ENCODE data around the gene ANTKMT. TPM values are rescaled to one million over a fixed set of nuclear protein-coding genes. Genes with fewer than 3 reads are reported as not detected.

Gene ANTKMT
- total and polyA plus RNA-seq, 2 experiments from 2014 or later: 38.8 to 81.8 TPM

DNA sequence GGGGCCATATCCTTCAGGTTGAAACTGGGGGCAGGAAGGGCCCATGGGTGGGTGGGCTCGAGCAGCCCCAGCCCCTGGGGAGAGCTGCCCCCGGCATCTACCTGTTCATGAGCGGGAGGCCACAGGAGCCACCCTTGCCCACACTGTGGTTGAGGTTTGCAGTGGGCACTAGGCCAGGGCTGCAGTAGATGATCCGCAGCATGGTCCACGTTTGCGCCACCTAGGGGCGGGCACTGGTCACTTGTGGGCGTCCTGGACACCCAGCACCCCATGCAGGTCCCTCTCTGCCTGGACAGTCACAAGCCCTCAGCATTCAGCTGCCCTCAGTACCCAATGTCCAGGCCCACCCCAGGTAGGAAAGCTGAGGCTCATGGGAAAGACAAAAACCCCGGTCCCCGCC, 35.0 kb upstream of the ANTKMT start:
- H3K27me3 ChIP-seq: no peaks in the 10 kb centered on the region
- peaks cover 22% of the 10 kb centered on the region for H4K20me1 ChIP-seq (ENCODE audit: insufficient read depth, poor library complexity, severe bottlenecking)
- no peaks in the 10 kb centered on the region for H3K9me2 ChIP-seq (replicated peaks; ENCODE audit: insufficient read depth)
- TF ChIP-seq, protein P1, sequence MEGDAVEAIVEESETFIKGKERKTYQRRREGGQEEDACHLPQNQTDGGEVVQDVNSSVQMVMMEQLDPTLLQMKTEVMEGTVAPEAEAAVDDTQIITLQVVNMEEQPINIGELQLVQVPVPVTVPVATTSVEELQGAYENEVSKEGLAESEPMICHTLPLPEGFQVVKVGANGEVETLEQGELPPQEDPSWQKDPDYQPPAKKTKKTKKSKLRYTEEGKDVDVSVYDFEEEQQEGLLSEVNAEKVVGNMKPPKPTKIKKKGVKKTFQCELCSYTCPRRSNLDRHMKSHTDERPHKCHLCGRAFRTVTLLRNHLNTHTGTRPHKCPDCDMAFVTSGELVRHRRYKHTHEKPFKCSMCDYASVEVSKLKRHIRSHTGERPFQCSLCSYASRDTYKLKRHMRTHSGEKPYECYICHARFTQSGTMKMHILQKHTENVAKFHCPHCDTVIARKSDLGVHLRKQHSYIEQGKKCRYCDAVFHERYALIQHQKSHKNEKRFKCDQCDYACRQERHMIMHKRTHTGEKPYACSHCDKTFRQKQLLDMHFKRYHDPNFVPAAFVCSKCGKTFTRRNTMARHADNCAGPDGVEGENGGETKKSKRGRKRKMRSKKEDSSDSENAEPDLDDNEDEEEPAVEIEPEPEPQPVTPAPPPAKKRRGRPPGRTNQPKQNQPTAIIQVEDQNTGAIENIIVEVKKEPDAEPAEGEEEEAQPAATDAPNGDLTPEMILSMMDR (IDR thresholded peaks at IDR 0.05; ENCODE audit: poor library complexity): peak; percentile 25
- TF ChIP-seq EZH2phosphoT487 (IDR thresholded peaks at IDR 0.05; ENCODE audit: low read depth, severe bottlenecking, unreplicated experiment): no peak
- no peaks in the 10 kb centered on the region for H3K9me3 ChIP-seq (ENCODE audit: low read depth)
- WGBS (ENCODE audit: low lambda C conversion rate, missing lambda C conversion rate): 88% methylated on average over 8 of the region's 10 CpGs
- no peak overlapping the region for H3K4me2 ChIP-seq
- H3K4me1 ChIP-seq (ENCODE audit: insufficient read depth): peaks cover 33% of the 10 kb centered on the region
- H3K79me2 ChIP-seq: peaks cover 45% of the 10 kb centered on the region
- H2AFZ ChIP-seq: no peak overlapping the region
- DNase-seq (ENCODE audit: low spot score): peak; percentile 53
- no peaks in the 10 kb centered on the region for H3K36me3 ChIP-seq (replicated peaks; ENCODE audit: insufficient read depth, low read depth)
- no peak overlapping the region for H3K4me3 ChIP-seq
- no peak overlapping the region for H3K27ac ChIP-seq

DNA sequence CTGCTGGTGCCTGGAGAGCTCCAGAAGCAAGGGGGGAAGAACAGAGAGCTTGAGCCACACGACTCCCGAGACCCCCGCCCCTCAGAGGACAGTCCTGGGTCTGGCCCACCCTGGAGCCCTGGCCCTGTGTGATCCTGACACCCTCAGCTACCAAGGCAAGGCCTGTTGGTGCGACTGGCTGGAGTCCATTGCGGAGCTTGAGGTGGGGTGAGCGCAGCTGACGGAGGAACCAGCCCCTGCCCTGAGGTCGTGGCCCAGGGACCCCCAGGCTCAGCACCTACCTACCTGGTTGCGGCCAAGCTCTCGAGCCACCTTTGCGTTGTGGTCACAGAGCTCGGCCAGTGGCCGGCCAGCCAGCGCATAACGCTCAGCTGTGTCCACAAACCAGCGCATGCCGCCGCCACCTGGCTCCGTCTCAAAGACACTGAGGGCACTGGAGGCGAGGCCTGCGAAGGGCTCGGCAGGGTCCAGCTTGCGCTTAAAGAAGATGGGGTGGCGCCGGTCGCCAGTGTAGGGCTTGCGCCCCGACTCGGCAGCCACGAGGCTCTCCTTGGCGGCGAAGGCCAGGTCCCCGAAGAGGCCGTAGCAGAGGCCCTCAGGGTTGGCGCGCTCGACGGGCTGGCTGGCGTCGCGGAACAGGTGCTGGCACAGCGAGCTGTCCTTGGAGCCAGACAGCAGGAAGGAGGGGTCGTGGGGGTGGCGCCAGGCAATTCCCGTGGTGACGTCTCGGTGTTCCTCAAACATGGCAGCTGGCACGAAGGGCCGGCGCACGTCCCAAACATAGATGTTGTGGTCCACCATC, 34.3 kb upstream of the ANTKMT start:
- Histone ChIP-seq H3K27me3 (peaks cover 1% of the 10 kb centered on the region), H2AFZ (no peak overlapping the region), H3K9me2 (replicated peaks; ENCODE audit: insufficient read depth) (no peaks in the 10 kb centered on the region), H3K27ac (no peak overlapping the region), H4K20me1 (ENCODE audit: insufficient read depth, poor library complexity, severe bottlenecking) (peaks cover 15% of the 10 kb centered on the region), H3K9me3 (ENCODE audit: low read depth) (no peaks in the 10 kb centered on the region), H3K4me3 (no peak overlapping the region), H3K36me3 (replicated peaks; ENCODE audit: insufficient read depth, low read depth) (no peaks in the 10 kb centered on the region), H3K79me2 (peaks cover 38% of the 10 kb centered on the region), H3K4me2 (no peak overlapping the region), H3K4me1 (ENCODE audit: insufficient read depth) (peaks cover 26% of the 10 kb centered on the region)
- no peak for DNase-seq (ENCODE audit: low spot score)
- TF ChIP-seq EZH2 (IDR thresholded peaks at IDR 0.05; ENCODE audit: borderline replicate concordance): no peak
- TF ChIP-seq EZH2phosphoT487 (IDR thresholded peaks at IDR 0.05; ENCODE audit: low read depth, severe bottlenecking, unreplicated experiment): no peak
- TF ChIP-seq, protein P1 (IDR thresholded peaks at IDR 0.05; ENCODE audit: poor library complexity): no peak
- WGBS (ENCODE audit: low lambda C conversion rate, missing lambda C conversion rate): 98% methylated on average over 48 of the region's 51 CpGs

DNA sequence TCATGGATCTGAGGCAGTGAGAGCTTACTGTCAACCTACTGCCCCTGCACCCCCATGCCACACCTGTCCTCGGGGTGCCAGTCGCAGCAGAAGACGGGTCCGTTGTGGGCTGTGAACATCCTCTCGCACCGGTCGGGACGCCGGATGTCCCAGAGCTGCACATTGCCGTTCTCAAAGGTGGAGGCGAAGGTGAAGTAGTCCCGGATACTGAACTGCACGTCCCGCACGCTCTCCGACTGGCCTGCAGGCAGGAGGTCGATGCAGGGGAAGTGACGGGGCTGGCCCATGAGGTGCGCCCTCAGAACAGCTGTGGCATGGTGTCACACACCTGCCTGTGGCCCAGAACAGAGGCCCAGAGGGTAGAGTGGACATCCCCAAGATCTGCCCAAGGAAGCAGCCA, 33.4 kb upstream of the ANTKMT start:
- H3K36me3 ChIP-seq (replicated peaks; ENCODE audit: insufficient read depth, low read depth): no peaks in the 10 kb centered on the region
- no peak overlapping the region for H3K27ac ChIP-seq
- H3K4me3 ChIP-seq: no peak overlapping the region
- peaks cover 23% of the 10 kb centered on the region for H3K4me1 ChIP-seq (ENCODE audit: insufficient read depth)
- no peaks in the 10 kb centered on the region for H3K9me3 ChIP-seq (ENCODE audit: low read depth)
- no peak for DNase-seq (ENCODE audit: low spot score)
- TF ChIP-seq, protein P1 (IDR thresholded peaks at IDR 0.05; ENCODE audit: poor library complexity): no peak
- TF ChIP-seq EZH2 (IDR thresholded peaks at IDR 0.05; ENCODE audit: borderline replicate concordance) (no peak), EZH2phosphoT487 (IDR thresholded peaks at IDR 0.05; ENCODE audit: low read depth, severe bottlenecking, unreplicated experiment) (no peak)
- H3K9me2 ChIP-seq (replicated peaks; ENCODE audit: insufficient read depth): no peaks in the 10 kb centered on the region
- 98% methylated on average over 19 of the region's 19 CpGs for WGBS (ENCODE audit: low lambda C conversion rate, missing lambda C conversion rate)
- H2AFZ ChIP-seq: no peak overlapping the region
- peaks cover 7% of the 10 kb centered on the region for H4K20me1 ChIP-seq (ENCODE audit: insufficient read depth, poor library complexity, severe bottlenecking)
- H3K27me3 ChIP-seq: peaks cover 9% of the 10 kb centered on the region
- H3K4me2 ChIP-seq: no peak overlapping the region
- H3K79me2 ChIP-seq: peaks cover 29% of the 10 kb centered on the region
